Neural progenitor cell (in vitro differentiated cells): Measurements from ENCODE around the gene NEDD4L. TPM values are rescaled to one million over a fixed set of nuclear protein-coding genes. Genes with fewer than 3 reads are reported as not detected.

Experiments used
- DNase-seq: peaks from one replicate; pipeline ENCODE4 v3.0.0-alpha.2; 2016; ENCODE audit warnings: low spot score
- H2AFZ ChIP-seq: fragments of 200-600 bp; sonication (generic); replicated peaks from 2 replicates; pipeline ENCODE4 v1.6.1; 2016; ENCODE audit warnings: antibody characterized with exemption
- H3F3A ChIP-seq: fragments of 200-600 bp; sonication (generic); 2 replicates; pipeline ENCODE4 v1.6.1; 2016; ENCODE audit warnings: antibody characterized with exemption, low read depth
- H3K27ac ChIP-seq: fragments of 200-600 bp; sonication (generic); 2 replicates; pipeline ENCODE4 v1.5.1; 2016; ENCODE audit warnings: mild to moderate bottlenecking
- H3K27me3 ChIP-seq: fragments of 200-600 bp; sonication (generic); 2 replicates; pipeline ENCODE4 v1.6.1; 2016; ENCODE audit warnings: mild to moderate bottlenecking, moderate library complexity
- H3K36me3 ChIP-seq: fragments of 200-600 bp; sonication (generic); 2 replicates; pipeline ENCODE4 v1.5.1; 2016
- H3K4me1 ChIP-seq: fragments of 200-600 bp; sonication (generic); 2 replicates; pipeline ENCODE4 v1.6.1; 2016; ENCODE audit warnings: mixed run types
- H3K4me2 ChIP-seq: fragments of 200-600 bp; sonication (generic); 2 replicates; pipeline ENCODE4 v1.6.1; 2016
- H3K4me3 ChIP-seq: fragments of 200-600 bp; sonication (generic); 2 replicates; pipeline ENCODE4 v1.5.1; 2016
- H3K79me2 ChIP-seq: fragments of 200-600 bp; sonication (generic); 2 replicates; pipeline ENCODE4 v1.6.1; 2016; ENCODE audit warnings: low read depth
- H3K9ac ChIP-seq: fragments of 200-600 bp; sonication (generic); 2 replicates; pipeline ENCODE4 v1.6.1; 2016
- H3K9me3 ChIP-seq: fragments of 200-600 bp; sonication (generic); 2 replicates; pipeline ENCODE4 v1.5.1; 2016; ENCODE audit warnings: low read depth
- H4K20me1 ChIP-seq: fragments of 200-600 bp; sonication (generic); 2 replicates; pipeline ENCODE4 v1.6.1; 2016; ENCODE audit warnings: low read depth
- H3K27ac Mint-ChIP-seq: 3 replicates; pipeline ENCODE4 v1.8.0; 2021; ENCODE audit warnings: mixed read lengths
- H3K27me3 Mint-ChIP-seq: 2 replicates; pipeline ENCODE4 v1.8.0; 2022; ENCODE audit warnings: low read depth, mild to moderate bottlenecking, inconsistent platforms, moderate library complexity, mixed read lengths; ENCODE audit not compliant: insufficient read depth
- H3K36me3 Mint-ChIP-seq: 3 replicates; pipeline ENCODE4 v1.8.0; 2021; ENCODE audit warnings: mixed read lengths
- H3K4me1 Mint-ChIP-seq: 3 replicates; pipeline ENCODE4 v1.8.0; 2021; ENCODE audit warnings: mixed read lengths
- H3K4me3 Mint-ChIP-seq: 3 replicates; pipeline ENCODE4 v1.8.0; 2021; ENCODE audit warnings: mild to moderate bottlenecking, moderate library complexity, mixed read lengths
- H3K9me3 Mint-ChIP-seq: 3 replicates; pipeline ENCODE4 v1.8.0; 2020; ENCODE audit warnings: mixed read lengths
- EZH2 ChIP-seq: fragments of 200-600 bp; sonication (generic); IDR thresholded peaks from 2 replicates; pipeline ENCODE4 v1.6.1; 2017; ENCODE audit warnings: antibody characterized with exemption, mild to moderate bottlenecking, moderate library complexity
- EZH2phosphoT487 ChIP-seq: fragments of 200-600 bp; sonication (generic); IDR thresholded peaks from 2 replicates; pipeline ENCODE4 v1.6.1; 2017; ENCODE audit warnings: antibody characterized with exemption
- total RNA-seq: library from RNA; depleted of rRNA; stranded (reverse); fragments of >200 nt; gene quantifications from 2 replicates; pipeline ENCODE4 v1.2.3, GENCODE V29; 2015; ENCODE audit warnings: low replicate concordance
- TF ChIP-seq, protein P1 (sequence below): fragments of 200-600 bp; sonication (generic); IDR thresholded peaks from 2 replicates; pipeline ENCODE4 v1.5.1; 2017; ENCODE audit warnings: antibody characterized with exemption, mild to moderate bottlenecking

The NEDD4L gene
- total RNA-seq, 1 donor from 2014 or later = 55.5 TPM

DNA sequence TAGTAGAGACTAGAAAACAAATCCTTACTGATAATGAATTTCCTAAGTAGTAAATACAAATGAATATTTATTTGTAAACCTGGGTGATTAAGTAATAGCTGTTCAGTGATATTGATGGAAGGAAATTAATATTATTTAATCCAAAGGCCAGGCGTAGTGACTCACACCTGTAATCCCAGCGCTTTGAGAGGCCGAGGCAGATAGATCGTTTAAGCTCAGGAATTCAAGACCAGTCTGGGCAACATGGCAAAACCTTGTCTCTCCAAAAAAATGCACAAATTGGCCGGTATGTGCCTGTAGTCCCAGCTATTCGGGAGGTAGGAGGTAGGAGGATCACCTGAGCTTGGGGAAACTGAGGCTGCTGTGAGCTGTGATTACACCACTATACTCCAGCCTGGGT, 228.2 kb downstream of the NEDD4L start:
- Mint-ChIP-seq H3K27me3 (no peaks in the 10 kb centered on the region), H3K36me3 (no peaks in the 10 kb centered on the region), H3K9me3 (no peaks in the 10 kb centered on the region), H3K4me1 (peaks cover 8% of the 10 kb centered on the region), H3K4me3 (no peak overlapping the region), H3K27ac (no peak overlapping the region)
- no peaks in the 10 kb centered on the region for H3F3A ChIP-seq
- H3K4me3 ChIP-seq = no peak overlapping the region
- no peak overlapping the region for H3K27ac ChIP-seq
- TF ChIP-seq EZH2 = no peak
- TF ChIP-seq, protein P1, sequence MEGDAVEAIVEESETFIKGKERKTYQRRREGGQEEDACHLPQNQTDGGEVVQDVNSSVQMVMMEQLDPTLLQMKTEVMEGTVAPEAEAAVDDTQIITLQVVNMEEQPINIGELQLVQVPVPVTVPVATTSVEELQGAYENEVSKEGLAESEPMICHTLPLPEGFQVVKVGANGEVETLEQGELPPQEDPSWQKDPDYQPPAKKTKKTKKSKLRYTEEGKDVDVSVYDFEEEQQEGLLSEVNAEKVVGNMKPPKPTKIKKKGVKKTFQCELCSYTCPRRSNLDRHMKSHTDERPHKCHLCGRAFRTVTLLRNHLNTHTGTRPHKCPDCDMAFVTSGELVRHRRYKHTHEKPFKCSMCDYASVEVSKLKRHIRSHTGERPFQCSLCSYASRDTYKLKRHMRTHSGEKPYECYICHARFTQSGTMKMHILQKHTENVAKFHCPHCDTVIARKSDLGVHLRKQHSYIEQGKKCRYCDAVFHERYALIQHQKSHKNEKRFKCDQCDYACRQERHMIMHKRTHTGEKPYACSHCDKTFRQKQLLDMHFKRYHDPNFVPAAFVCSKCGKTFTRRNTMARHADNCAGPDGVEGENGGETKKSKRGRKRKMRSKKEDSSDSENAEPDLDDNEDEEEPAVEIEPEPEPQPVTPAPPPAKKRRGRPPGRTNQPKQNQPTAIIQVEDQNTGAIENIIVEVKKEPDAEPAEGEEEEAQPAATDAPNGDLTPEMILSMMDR = no peak
- no peak overlapping the region for H3K9ac ChIP-seq
- peaks cover 7% of the 10 kb centered on the region for H3K4me1 ChIP-seq
- no peak for DNase-seq
- no peaks in the 10 kb centered on the region for H3K36me3 ChIP-seq
- H3K27me3 ChIP-seq = no peaks in the 10 kb centered on the region
- H3K79me2 ChIP-seq = peaks cover 5% of the 10 kb centered on the region
- H3K4me2 ChIP-seq = no peak overlapping the region
- H4K20me1 ChIP-seq = peaks cover 6% of the 10 kb centered on the region
- H2AFZ ChIP-seq = no peak overlapping the region
- H3K9me3 ChIP-seq = no peaks in the 10 kb centered on the region

DNA sequence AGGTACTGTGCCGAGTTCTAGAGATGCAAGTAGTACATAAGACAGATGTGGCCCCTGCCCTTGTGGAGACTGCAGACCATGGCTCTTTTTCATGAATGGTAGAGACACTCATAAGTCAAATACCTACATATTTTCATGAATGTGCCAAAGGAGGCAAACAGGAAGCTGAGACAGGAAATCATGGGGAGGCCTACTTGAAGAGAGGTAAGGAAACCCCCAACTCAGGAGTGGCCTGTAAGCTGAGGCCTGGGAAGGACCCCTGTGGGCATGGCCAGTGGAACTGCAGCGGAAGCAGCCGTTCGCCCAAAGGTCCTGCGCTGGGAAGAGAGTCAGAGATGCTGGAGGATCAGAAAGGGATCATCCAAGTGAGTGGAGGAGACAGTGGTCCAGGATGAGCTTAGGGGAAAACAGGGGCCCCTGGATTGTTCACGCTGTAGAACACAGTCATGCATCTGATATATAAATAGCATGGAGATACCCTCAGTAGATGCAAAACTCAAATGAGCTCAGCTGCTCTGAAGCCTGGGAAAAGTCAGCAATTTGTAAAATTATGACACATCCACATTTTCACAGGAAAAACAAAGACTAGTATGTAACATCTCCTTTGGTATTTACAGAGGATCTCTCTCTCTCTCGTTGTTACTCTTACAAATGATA, 228.9 kb downstream of the NEDD4L start:
- peaks cover 5% of the 10 kb centered on the region for H3K79me2 ChIP-seq
- H3K4me3 Mint-ChIP-seq = no peak overlapping the region

DNA sequence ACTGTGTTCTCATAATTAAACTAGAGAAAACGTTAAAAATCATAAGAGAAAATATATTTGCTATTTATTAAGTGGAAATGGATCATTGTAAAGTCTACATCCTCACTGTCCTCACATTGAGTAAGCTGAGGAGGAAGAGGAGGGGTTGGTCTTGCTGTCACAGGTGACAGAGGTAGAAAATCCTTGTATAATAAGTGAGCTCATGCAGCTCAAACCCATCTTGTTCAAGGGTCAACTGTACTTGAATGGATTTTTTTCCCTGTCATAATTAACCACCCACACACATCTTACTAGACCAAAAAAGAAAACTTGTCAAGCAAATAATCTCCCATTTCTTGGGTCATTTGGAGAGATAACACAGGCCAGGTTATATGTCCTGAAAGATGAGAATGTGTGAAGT, 231.2 kb downstream of the NEDD4L start:
- no peak overlapping the region for H3K27ac Mint-ChIP-seq
- no peak overlapping the region for H3K27ac ChIP-seq
- H4K20me1 ChIP-seq = peaks cover 6% of the 10 kb centered on the region
- H3F3A ChIP-seq = no peaks in the 10 kb centered on the region
- H3K4me1 ChIP-seq = peaks cover 12% of the 10 kb centered on the region
- H3K36me3 Mint-ChIP-seq = no peaks in the 10 kb centered on the region
- no peak overlapping the region for H3K4me3 Mint-ChIP-seq
- H3K27me3 ChIP-seq = no peaks in the 10 kb centered on the region
- no peaks in the 10 kb centered on the region for H3K9me3 Mint-ChIP-seq
- no peaks in the 10 kb centered on the region for H3K36me3 ChIP-seq
- no peak overlapping the region for H3K9ac ChIP-seq
- no peak overlapping the region for H3K4me2 ChIP-seq
- H3K79me2 ChIP-seq = peaks cover 5% of the 10 kb centered on the region
- H3K4me3 ChIP-seq = no peak overlapping the region
- H3K27me3 Mint-ChIP-seq = no peaks in the 10 kb centered on the region
- DNase-seq = no peak
- H3K4me1 Mint-ChIP-seq = peaks cover 8% of the 10 kb centered on the region
- TF ChIP-seq EZH2 (no peak), EZH2phosphoT487 (no peak)
- TF ChIP-seq, protein P1 = no peak
- H2AFZ ChIP-seq = no peak overlapping the region
- no peaks in the 10 kb centered on the region for H3K9me3 ChIP-seq

More for the DNA sequence above, 228.9 kb downstream of the NEDD4L start:
- DNase-seq = no peak
- no peak overlapping the region for H3K4me2 ChIP-seq
- H3K27ac ChIP-seq = no peak overlapping the region
- no peak overlapping the region for H2AFZ ChIP-seq
- Mint-ChIP-seq H3K9me3 (no peaks in the 10 kb centered on the region), H3K4me1 (peaks cover 10% of the 10 kb centered on the region), H3K27me3 (no peaks in the 10 kb centered on the region), H3K27ac (no peak overlapping the region), H3K36me3 (no peaks in the 10 kb centered on the region)
- no peaks in the 10 kb centered on the region for H3K9me3 ChIP-seq
- no peak overlapping the region for H3K4me3 ChIP-seq
- H3K27me3 ChIP-seq = no peaks in the 10 kb centered on the region
- H3K9ac ChIP-seq = no peak overlapping the region
- no peaks in the 10 kb centered on the region for H3F3A ChIP-seq
- no peaks in the 10 kb centered on the region for H3K36me3 ChIP-seq
- peaks cover 12% of the 10 kb centered on the region for H3K4me1 ChIP-seq
- TF ChIP-seq, protein P1 = no peak
- TF ChIP-seq EZH2phosphoT487 = no peak
- TF ChIP-seq EZH2 = no peak
- peaks cover 6% of the 10 kb centered on the region for H4K20me1 ChIP-seq
